ENCODE results near the gene GLA.

- no peak for TF ChIP-seq CTCF (IDR thresholded peaks at IDR 0.05)
- TF ChIP-seq EZH2 (IDR thresholded peaks at IDR 0.05; ENCODE audit: borderline replicate concordance, insufficient read depth, low read depth, low read length, poor library complexity, severe bottlenecking), result no peak
Measured at GRCh38 chrX:101385026-101385684, 22.6 kb downstream of the GLA start.
